Measurements from ENCODE around the gene BANF2. TPM values are rescaled to one million over a fixed set of nuclear protein-coding genes. Genes with fewer than 3 reads are reported as not detected.

Gene BANF2
- total and polyA plus RNA-seq, 2 experiments from 2014 or later, result not detected

- Mint-ChIP-seq H3K27ac (peak overlapping the region; percentile 41), H3K36me3 (ENCODE audit: low read depth) (peaks cover 33% of the 10 kb centered on the region), H3K27me3 (ENCODE audit: insufficient read depth, low read depth, poor library complexity) (peaks cover 5% of the 10 kb centered on the region), H3K4me3 (no peak overlapping the region), H3K4me1 (peaks cover 60% of the 10 kb centered on the region), H3K9me3 (peaks cover 12% of the 10 kb centered on the region)
- H3F3A ChIP-seq (replicated peaks; ENCODE audit: low read depth), result no peaks in the 10 kb centered on the region
- no peak overlapping the region for H3K4me3 ChIP-seq
- peaks cover 90% of the 10 kb centered on the region for H3K79me2 ChIP-seq (replicated peaks; ENCODE audit: insufficient read depth)
- peaks cover 6% of the 10 kb centered on the region; the same call in 1 of the 2 replicates for H3K36me3 ChIP-seq (ENCODE audit: insufficient read depth)
- H3K4me2 ChIP-seq, result peak overlapping the region; percentile 60; the same call in 1 of the 2 replicates
- ATAC-seq (no peak), DNase-seq (ENCODE audit: low spot score) (no peak)
- peaks cover 35% of the 10 kb centered on the region for H3K4me1 ChIP-seq (ENCODE audit: insufficient read depth)
- TF ChIP-seq EZH2phosphoT487 (IDR thresholded peaks at IDR 0.05; ENCODE audit: unreplicated experiment) (no peak), REST (IDR thresholded peaks at IDR 0.05; ENCODE audit: unreplicated experiment) (no peak), NANOG (IDR thresholded peaks at IDR 0.05; ENCODE audit: borderline replicate concordance) (no peak), ZNF331 (CRISPR knock-in tag; IDR thresholded peaks at IDR 0.05; ENCODE audit: low read depth) (no peak), ZNF462 (CRISPR knock-in tag; IDR thresholded peaks at IDR 0.05) (no peak), POLR2AphosphoS5 (IDR thresholded peaks at IDR 0.05; ENCODE audit: low read depth) (no peak), ETS1 (IDR thresholded peaks at IDR 0.05) (no peak), ZNF114 (CRISPR knock-in tag; IDR thresholded peaks at IDR 0.05) (no peak), EZH2 (IDR thresholded peaks at IDR 0.05; ENCODE audit: low read depth, unreplicated experiment) (no peak), JUNB (IDR thresholded peaks at IDR 0.05; ENCODE audit: unreplicated experiment) (no peak), CREB1 (CRISPR knock-in tag; IDR thresholded peaks at IDR 0.05; ENCODE audit: low read depth) (no peak), CTCF (conservative IDR thresholded peaks at IDR 0.05; ENCODE audit: low read depth in 2 of 2) (no peak), STAT1 (IDR thresholded peaks at IDR 0.05; ENCODE audit: unreplicated experiment) (no peak)
- H3K9me2 ChIP-seq (ENCODE audit: insufficient read depth), result no peaks in the 10 kb centered on the region
- peaks cover 22% of the 10 kb centered on the region for H4K20me1 ChIP-seq (replicated peaks; ENCODE audit: insufficient read depth)
- no peak overlapping the region for H2AFZ ChIP-seq
- H3K27ac ChIP-seq (ENCODE audit: low read depth), result peak overlapping the region; percentile 78
- H3K27me3 ChIP-seq (ENCODE audit: insufficient read depth), result no peaks in the 10 kb centered on the region
These were observed 35.6 kb upstream of the BANF2 start for GRCh38 chr20:17664025-17664633.
